HG03439 (cell line): ENCODE measurements around the gene RBM6.
"Not testable (repeated sequence)": the region's sequence is repeated elsewhere in the genome, so short reads cannot be mapped to it uniquely, and the experiment has no call there.

Experiments used
- ATAC-seq: cut with Tn5 transposase; IDR thresholded peaks from one replicate; pipeline ENCODE4 v1.9.1; 2021; ENCODE audit warnings: mild to moderate bottlenecking, moderate library complexity; ENCODE audit not compliant: unreplicated experiment

The RBM6 gene

DNA sequence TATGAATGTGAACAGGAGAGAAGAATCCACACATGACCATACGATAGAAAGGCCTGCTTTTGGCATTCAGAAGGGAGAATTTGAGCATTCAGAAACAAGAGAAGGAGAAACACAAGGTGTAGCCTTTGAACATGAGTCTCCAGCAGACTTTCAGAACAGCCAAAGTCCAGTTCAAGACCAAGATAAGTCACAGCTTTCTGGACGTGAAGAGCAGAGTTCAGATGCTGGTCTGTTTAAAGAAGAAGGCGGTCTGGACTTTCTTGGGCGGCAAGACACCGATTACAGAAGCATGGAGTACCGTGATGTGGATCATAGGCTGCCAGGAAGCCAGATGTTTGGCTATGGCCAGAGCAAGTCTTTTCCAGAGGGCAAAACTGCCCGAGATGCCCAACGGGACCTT lies 28.4 kb downstream of the RBM6 start:
- no peak for ATAC-seq

DNA sequence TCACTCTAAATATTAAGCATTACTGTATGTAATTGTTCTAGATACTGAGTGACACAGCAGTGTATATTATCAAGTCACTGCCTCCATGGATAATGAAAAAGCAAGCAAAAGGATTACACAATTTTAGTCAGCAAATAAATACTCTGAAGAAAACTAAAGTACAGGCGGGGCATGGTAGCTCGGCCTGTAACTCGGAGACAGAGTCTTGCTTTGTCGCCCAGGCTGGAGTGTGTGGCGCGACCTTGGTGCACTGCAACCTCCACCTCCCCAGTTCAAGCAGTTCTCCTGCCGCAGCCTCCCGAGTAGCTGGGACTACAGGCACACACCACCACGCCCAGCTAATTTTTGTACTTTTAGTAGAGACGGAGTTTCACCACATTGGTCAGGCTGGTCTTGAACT lies 32.7 kb downstream of the RBM6 start:
- no peak for ATAC-seq

DNA sequence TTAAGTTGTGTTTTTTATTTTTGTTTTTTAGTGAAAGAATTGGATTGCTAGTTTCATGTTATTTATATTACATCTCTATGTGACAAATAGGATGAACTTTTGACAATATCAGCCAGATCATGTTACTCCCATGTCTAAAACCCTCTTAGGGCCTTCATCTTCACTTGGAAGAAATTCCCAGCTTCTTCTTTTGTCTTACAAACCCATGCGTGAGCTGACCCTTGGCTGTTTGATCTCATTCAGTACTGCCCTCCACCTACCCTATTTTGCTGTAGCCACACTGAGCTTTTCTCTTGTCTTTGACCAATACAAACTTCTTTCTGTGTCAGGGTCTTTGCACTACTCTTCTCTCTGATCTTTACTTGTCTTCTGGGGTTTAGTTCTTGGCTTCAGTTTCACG lies 37.0 kb downstream of the RBM6 start:
- no peak for ATAC-seq

DNA sequence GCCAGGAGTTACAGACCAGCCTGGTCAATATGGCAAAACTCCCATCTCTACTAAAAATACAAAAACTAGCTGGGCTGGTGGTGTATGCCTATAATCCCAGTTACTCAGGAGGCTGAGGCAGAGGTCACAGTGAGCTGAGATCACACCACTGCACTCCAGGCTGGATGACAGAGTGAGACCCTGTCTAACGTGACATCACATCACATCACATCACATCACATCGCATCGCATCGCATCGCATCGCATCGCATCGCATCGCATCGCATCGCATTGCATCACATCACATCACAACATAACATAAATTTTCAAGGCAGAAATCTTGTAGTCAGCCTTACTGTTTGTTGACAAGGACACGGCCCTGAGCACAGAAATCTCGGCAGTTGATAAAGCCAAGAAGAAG lies 44.4 kb downstream of the RBM6 start:
- no peak for ATAC-seq

DNA sequence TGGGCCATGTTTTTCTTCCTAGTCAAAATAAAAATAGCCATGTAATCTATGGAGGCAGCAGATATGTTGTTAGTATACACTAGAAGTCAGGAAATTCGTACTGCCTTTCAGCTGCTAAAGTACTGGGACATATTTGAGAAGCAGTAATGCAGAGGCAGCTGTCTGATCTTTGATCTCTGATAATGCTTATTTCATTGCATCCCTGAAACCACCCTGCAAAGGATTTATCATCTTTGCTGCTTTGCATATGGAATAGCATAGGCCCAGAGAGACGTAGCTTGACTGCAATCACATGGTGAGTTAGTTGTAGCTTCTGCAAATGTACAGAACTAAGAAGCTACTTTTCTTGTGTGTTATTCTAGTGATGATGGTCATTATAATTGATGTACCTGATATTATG lies 52.4 kb downstream of the RBM6 start:
- no peak for ATAC-seq

DNA sequence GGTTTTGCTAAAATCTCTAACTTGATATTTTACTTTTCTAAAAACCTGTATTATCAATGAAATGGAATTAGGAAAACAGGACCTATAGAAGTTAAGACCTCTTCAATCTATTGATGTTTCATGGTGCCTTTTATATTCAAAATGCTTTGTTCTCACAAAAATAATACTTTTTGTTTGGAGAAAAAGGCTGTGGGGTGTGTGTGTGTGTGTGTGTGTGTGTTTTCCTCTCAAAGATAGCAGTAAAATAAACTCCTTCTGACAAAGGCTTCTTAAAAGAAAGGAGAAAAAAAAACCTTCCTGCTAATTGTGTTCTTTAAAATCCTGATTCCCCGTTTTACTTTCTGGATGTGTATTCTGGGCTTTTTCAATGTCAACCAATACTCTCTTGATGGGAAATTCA lies 54.5 kb downstream of the RBM6 start:
- no peak for ATAC-seq

DNA sequence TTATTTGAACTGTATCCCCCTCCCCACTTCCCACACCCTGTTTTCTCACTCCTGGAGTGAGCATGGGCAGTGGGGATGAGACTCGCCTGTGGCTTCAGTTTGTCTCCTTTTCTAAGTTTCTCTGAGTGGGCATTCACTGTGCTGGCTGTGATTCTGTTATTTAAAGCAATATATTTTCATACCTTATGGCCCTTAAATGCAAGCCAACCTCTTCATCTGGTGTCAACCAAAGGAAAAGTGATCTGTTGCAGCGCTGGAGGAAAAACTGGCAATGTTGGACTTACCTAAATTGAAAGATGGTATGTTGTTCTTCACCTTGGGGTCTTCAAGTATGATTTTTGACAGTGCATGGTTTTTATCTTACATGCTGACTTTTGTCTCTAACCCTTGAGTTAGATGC lies 56.1 kb downstream of the RBM6 start:
- ATAC-seq: no peak

DNA sequence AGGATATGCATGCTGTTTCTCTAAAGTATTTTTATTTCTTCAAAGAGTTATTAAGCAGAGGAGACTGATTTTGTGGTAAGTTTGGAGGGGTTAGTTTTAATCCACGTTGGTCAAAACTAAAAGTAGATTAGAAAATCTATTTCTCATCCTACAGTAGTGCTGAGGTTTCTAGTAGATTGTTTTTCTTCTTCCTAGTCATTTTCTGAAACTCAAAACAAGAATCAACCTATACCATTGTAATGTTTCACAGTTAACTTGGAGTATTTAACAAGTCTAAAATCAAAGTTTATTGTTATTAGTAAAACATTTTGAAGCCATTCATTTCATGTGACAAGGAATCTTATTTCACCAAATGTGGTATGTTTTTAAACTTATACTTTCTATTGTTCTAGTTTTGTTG lies 57.9 kb downstream of the RBM6 start:
- no peak for ATAC-seq

DNA sequence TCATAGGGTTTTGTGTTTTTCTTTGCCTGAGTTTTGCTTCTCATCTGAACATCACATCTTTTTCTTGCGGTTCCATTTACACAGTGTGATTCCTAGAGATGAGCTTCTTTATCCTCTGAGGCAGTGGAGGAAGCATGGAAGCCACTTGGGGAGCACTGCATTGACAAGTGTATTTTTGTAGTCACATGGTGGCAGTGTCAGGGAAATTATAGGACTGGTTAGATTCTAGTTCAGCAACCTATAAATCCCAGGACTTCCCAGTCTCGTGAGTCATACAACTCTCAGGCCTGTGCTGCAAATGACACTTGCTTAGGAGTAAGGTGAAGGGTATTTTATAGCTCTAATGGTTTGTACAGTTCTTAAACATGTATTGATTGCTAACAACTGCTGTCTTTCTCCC lies 58.4 kb downstream of the RBM6 start:
- no peak for ATAC-seq

DNA sequence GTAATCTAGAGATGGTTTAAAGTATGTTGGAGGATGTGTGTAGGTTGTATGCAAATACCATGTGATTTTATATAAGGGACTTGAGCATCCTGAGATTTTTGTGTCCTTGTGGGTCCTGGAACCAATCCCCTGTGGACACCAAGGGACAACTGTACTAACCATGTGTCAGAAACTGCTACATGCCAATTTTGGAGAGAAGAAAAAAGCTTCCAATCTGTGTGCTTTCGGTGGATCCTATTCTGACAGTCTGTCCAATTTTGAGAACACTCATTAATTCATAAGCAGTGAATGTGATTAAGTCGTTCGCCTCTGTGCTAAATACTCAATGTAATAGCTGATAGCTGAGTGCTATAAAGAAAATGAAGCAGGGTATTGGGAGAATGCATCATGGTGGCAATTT lies 61.6 kb downstream of the RBM6 start:
- no peak for ATAC-seq

DNA sequence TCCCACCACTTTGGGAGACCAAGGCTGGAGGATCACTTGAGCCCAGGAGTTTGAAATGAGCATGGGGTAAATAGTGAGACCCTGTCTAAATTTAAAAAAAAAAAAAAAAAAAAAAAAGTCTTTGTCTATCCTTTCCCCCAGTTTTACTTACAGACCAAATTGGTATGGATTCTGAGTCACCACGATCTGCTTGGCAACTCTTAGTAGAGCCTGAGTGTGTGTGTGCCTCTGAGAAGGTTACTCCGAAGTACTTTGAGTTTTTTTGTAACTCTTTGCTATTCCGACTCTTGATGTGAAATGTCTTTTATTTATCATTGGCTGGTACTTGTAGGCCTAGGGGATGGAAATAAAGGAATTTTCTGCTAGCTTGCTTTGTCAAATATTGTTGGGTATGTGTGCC lies 63.3 kb downstream of the RBM6 start:
- no peak for ATAC-seq

DNA sequence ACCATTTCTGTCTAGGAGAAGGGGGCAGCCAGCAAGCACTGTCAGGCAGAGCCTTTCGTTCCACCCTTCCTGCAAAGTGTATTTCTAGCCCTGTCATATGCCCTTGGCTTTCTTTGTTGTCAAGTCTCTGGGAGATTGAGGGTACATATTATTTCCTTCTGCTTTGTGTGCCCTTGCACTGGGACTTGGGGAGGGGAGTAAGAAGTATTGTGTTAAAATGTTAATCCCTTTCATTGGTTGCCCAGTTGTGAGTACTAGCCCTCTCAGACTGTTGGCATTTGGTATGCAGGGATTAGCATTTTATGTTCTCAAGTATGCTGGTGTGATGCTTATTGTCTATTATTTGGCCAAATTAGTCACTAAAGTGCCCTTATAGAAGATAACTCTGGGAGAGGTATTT lies 63.9 kb downstream of the RBM6 start:
- no peak for ATAC-seq

DNA sequence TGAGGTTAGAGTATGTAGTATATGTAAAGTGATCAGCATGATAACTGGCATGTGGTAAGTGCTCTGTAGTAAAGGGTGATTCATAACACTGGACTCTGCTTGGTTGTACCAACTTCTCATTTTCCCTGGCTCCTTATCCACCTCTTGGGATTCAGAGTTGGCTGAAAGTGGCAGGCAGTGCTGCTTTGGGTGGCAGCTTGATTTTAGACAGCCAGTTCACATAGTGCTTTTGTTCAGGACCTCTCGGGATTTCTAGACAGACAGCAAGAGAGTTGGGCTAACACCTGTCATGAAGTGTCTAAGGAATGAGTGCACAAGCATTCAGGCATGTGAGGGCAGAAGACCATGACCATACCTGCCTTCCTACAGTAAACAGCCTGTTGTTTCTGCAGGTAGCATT lies 69.0 kb downstream of the RBM6 start:
- no peak for ATAC-seq

DNA sequence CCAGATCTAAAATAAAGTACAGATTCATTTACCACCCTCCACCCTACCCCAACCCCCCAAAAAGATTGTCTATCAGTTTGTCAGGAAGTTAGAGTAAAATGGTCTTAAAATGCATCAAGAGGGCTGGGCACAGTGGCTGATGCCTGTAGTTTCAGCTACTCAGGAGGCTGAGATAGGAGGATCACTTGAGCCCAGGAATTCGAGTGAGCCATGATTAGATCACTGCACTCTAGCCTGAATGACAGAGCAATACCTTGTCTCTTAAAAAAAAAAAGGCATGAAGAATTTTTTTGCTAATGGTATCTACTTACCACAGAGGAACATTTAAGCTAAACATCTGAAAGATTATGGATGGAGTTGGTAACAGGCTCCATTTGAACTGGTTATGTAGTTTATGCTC lies 71.0 kb downstream of the RBM6 start:
- no peak for ATAC-seq

DNA sequence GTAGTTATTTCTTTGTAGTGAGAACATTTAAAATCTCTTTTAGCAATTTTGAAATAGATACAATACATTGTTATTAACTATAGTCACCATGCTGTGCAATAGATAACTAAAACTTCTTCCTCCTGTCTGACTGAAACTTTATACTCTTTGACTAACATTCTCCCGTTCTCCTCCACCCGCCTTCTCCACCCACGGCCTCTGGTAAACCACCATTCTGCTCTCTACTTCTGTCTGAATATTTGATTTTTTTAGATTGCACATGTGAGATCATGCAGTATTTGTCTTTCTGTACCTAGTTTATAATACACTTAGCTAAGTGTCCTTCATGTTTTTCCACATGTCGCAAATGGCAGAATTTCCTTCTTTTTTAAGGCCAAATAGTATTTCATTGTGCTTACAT lies 76.0 kb downstream of the RBM6 start:
- no peak for ATAC-seq

DNA sequence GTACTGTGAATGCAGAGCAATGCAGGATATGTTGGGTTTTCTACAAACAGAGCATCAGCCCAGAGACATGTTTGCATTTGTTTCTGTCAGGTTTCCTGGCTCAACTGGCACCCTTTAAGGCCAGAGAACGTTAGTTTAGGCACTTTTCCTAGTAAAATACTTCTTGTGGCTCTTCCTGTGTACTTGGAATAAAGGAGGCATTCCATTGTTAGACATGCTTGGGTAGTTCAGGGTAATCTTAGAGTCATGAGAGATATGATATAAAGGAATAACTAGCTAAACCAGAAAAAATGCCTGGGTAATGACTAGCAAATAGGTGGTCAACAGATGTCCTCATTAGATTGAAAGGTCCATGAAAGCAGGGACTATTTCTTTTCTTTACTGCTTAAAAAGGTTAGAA lies 88.4 kb downstream of the RBM6 start:
- ATAC-seq: no peak

DNA sequence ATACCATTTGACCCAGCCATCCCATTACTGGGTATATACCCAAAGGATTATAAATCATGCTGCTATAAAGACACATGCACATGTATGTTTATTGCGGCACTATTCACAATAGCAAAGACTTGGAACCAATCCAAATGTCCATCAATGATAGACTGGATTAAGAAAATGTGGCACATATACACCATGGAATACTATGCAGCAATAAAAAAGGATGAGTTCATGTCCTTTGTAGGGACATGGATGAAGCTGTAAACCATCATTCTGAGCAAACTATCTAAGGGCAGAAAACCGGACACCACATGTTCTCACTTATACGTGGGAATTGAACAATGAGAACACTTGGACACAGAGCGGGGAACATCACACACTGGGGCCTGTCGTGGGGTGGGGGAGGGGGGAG lies 91.3 kb downstream of the RBM6 start:
- ATAC-seq: not testable (repeated sequence)

DNA sequence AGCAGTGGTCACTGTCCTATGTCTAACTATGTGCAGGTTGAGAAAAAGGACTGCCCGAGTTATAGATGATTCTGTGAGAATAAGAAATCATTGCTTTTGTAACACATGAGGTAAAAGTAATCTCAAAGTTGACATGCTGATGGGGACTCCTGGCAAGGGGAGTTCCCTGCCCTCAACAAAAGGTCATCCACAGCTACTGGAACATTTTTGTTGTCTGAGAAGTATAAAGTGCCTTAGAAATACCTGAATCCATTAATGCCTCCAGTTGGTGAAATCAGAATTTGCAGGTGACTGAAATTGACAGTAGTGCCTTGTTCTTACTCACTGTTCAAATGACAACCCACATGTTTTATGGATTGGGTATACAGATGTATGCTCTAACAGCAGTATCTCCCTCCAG lies 105.0 kb downstream of the RBM6 start:
- ATAC-seq: no peak

DNA sequence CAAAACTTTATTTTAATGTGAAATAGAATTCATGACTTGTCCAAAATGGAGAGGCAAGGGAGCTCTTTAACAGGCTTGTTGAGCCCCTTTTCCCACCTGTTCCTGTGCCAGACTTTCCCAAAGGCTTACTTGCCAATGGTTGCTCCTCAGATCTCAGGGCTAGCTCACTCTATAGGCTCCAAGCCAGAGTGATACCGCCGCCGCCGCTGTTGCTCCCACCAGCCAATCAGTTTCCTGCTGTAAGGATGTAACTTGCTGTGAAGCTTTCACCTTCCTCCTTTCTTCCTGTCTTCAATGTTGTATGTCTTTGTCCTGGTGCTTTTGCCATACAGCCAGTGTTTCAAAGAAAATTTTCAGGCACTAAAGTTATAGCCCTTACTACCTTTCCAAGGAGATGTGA lies 107.5 kb downstream of the RBM6 start:
- ATAC-seq: no peak

DNA sequence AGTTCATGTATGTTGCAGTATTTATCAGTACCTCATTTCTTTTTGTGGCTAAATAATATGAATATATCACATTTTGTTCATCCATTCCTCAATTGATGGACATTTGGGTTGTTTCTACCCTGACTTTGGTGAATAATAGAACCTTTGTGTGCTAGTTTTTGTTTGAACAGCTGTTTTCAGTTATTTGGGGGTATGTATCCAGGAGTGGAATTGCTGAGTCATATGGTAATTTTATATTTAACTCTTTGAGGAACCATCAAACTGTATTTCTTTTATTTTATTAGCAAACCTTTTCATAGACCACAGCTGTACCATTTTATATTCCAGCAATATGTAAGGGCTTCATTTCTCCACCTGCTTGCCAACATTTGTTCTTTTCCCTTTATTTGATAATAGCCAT lies 110.4 kb downstream of the RBM6 start:
- ATAC-seq: no peak

DNA sequence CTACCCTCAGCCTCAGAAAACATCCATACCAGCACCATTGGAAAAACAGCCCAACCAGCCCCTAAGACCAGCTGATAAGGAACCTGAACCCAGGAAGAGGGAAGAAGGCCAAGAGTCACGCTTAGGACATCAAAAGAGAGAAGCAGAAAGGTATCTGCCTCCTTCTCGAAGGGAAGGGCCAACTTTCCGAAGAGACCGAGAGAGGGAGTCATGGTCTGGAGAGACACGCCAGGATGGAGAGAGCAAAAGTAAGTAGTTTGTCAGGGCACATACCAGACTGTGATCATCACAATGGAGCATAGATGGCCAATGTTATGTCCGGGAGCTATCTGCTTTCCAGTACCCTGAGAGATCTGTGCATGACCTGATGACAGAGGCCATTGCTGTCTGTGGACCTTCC lies 117.8 kb downstream of the RBM6 start:
- ATAC-seq: no peak

DNA sequence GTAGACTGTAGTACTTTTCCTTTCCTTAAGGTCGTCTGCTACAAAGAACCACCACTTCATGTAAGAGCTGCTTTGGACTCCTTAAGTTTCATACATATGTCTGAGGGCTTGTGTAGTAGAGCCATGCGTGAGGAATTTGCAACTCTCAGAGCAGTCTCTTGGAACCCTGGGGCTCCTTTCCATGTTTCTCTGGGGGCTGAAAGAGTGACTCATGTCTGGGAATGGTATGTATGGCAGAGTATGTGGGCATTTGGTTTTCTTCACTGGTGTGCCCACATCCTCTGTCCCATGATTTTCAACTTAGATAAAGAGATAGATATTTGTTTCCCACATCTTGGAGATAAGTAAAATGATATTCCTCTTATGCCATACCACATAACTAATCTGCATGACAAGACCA lies 128.2 kb downstream of the RBM6 start:
- no peak for ATAC-seq

DNA sequence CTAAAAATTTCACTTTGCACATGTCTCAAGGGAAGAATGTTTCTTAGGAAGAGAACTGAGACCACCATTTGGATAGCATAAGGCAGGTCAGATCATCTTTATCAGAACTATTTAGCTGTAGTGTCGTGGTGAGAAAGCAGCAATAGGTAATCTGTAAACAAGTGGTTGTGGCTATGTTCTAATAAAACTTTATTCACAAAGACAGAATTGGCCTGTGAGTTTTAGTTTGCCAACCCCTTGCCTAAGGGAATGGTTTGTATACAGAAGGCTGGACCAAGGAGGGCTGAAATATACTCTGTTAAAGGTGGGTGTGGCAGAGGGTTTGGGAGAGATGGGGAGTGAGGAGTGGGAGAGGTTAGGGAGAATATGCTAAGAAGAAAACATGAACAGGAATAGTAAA lies 138.1 kb downstream of the RBM6 start:
- no peak for ATAC-seq

DNA sequence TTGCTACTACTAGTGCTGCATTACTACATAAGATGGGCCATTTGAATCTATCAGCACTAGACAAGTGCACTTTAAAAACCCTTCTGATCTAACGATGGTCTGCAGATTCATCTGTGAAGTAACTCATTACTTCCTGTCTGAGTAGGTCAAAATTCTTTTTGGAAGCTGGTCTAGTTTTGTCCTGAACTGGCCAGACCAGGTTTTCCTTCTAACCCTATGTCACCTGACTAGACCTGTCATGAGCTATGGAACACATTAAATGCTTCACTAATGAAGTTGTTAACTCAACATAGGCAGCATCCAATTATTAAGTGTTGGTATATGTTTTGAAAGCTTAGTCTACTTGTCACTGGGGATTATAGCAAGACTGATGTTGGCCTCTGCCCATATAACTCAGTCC lies 138.7 kb downstream of the RBM6 start:
- no peak for ATAC-seq
